ENCODE results near the gene TTLL9.

TTLL9 gene

GRCh38 chr20:31907046-31907445 is 36.6 kb downstream of the TTLL9 start:
- TF ChIP-seq, protein P1, sequence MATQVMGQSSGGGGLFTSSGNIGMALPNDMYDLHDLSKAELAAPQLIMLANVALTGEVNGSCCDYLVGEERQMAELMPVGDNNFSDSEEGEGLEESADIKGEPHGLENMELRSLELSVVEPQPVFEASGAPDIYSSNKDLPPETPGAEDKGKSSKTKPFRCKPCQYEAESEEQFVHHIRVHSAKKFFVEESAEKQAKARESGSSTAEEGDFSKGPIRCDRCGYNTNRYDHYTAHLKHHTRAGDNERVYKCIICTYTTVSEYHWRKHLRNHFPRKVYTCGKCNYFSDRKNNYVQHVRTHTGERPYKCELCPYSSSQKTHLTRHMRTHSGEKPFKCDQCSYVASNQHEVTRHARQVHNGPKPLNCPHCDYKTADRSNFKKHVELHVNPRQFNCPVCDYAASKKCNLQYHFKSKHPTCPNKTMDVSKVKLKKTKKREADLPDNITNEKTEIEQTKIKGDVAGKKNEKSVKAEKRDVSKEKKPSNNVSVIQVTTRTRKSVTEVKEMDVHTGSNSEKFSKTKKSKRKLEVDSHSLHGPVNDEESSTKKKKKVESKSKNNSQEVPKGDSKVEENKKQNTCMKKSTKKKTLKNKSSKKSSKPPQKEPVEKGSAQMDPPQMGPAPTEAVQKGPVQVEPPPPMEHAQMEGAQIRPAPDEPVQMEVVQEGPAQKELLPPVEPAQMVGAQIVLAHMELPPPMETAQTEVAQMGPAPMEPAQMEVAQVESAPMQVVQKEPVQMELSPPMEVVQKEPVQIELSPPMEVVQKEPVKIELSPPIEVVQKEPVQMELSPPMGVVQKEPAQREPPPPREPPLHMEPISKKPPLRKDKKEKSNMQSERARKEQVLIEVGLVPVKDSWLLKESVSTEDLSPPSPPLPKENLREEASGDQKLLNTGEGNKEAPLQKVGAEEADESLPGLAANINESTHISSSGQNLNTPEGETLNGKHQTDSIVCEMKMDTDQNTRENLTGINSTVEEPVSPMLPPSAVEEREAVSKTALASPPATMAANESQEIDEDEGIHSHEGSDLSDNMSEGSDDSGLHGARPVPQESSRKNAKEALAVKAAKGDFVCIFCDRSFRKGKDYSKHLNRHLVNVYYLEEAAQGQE (IDR thresholded peaks at IDR 0.05; ENCODE audit: insufficient replicate concordance, low read depth), result no peak
- DNase-seq (ENCODE audit: low read depth in 1 of 2, low spot score in 1 of 2), result no peak
- Histone ChIP-seq H3K27me3 (ENCODE audit: insufficient read depth, poor library complexity, severe bottlenecking) (no peaks in the 10 kb centered on the region), H3K4me3 (replicated peaks; ENCODE audit: insufficient read depth, low read length) (no peak overlapping the region), H3K27ac (replicated peaks) (no peak overlapping the region)

DNA sequence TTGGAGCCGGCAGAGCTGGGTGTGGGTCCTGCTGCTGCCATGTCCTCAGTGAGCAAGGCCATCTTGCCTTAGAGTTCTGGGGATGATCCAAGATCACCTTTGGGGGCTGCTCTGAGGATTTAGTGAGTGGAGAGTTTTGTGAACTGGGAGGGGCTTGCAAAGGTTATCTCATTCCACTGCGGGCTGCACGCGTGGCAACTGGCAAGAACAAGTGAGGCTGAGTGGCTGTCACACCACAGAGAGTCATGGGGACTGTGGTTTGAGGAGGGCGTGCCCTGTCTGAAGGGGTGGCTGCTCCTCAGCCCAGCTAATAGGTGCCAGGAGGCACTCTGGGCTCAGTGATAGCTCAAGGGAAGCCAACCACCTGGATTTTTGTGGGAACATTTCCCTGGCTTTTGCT is 37.6 kb downstream of the TTLL9 start:
- TF ChIP-seq POLR2AphosphoS5 (IDR thresholded peaks at IDR 0.05; ENCODE audit: low read depth) (no peak), GABPA (IDR thresholded peaks at IDR 0.05; ENCODE audit: low read depth) (no peak), CTCF (IDR thresholded peaks at IDR 0.05; ENCODE audit: insufficient read depth, low read length) (no peak), SPI1 (IDR thresholded peaks at IDR 0.05; ENCODE audit: borderline replicate concordance, low read depth) (no peak)
- TF ChIP-seq, protein P1 (IDR thresholded peaks at IDR 0.05; ENCODE audit: insufficient replicate concordance, low read depth), result no peak
- H3K4me3 ChIP-seq (replicated peaks; ENCODE audit: insufficient read depth, low read length), result no peak overlapping the region
- no peak overlapping the region for H3K27ac ChIP-seq (replicated peaks)
- DNase-seq (ENCODE audit: low read depth in 1 of 2, low spot score in 1 of 2), result no peak
- H3K27me3 ChIP-seq (ENCODE audit: insufficient read depth, poor library complexity, severe bottlenecking), result no peaks in the 10 kb centered on the region

DNA sequence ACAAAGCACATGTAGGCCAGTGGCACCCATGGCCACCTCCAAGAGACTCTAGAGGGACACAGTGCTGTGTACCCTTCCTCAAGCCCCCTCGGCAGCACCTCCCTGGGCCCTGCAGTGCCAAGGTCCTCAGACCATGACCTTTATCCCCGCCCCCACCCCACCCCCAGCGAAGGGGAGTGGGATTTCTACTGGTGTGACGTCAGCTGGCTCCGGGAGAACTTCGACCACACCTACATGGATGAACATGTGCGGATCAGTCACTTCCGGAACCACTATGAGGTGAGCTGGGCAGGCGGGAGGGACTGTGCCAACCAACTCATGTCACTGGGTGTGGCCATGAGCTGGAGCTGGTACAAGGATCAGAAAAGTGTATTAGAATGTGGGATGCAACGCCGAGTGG is 38.0 kb downstream of the TTLL9 start:
- DNase-seq (ENCODE audit: low read depth in 1 of 2, low spot score in 1 of 2), result no peak
- no peak overlapping the region for H3K4me3 ChIP-seq (replicated peaks; ENCODE audit: insufficient read depth, low read length)
- H3K27ac ChIP-seq (replicated peaks), result no peak overlapping the region
- no peaks in the 10 kb centered on the region for H3K27me3 ChIP-seq (ENCODE audit: insufficient read depth, poor library complexity, severe bottlenecking)
- TF ChIP-seq, protein P1 (IDR thresholded peaks at IDR 0.05; ENCODE audit: insufficient replicate concordance, low read depth), result no peak
- TF ChIP-seq GABPA (IDR thresholded peaks at IDR 0.05; ENCODE audit: low read depth), result no peak
- TF ChIP-seq CTCF (IDR thresholded peaks at IDR 0.05; ENCODE audit: insufficient read depth, low read length), result no peak
- TF ChIP-seq POLR2AphosphoS5 (IDR thresholded peaks at IDR 0.05; ENCODE audit: low read depth), result no peak
- no peak for TF ChIP-seq SPI1 (IDR thresholded peaks at IDR 0.05; ENCODE audit: borderline replicate concordance, low read depth)

Measured in HL-60 (cell line).